Neutrophil (primary cell): ENCODE data around the gene HIVEP3.

ENCODE experiments used
- H3K27ac ChIP-seq: fragments of 200-600 bp; sonication (generic); 2 replicates; pipeline ENCODE4 v1.5.1; 2016; ENCODE audit warnings: mild to moderate bottlenecking, moderate library complexity
- H3K27me3 ChIP-seq: fragments of 200-600 bp; sonication (generic); 2 replicates; pipeline ENCODE4 v1.6.0; 2016; ENCODE audit warnings: mild to moderate bottlenecking
- H3K36me3 ChIP-seq: fragments of 200-600 bp; sonication (generic); 2 replicates; pipeline ENCODE4 v1.5.1; 2017
- H3K4me1 ChIP-seq, 2 experiments: fragments of 200-600 bp in 1 of 2; sonication (generic) in 1 of 2; 1 replicate in 1 of 2; 2 replicates in 1 of 2; pipeline versions ENCODE4 v1.5.1 to v1.6.1; 2013 to 2016; ENCODE audit warnings: low read depth in 1 of 2, low read length in 1 of 2, mild to moderate bottlenecking in 1 of 2, moderate library complexity in 1 of 2; ENCODE audit not compliant: control insufficient read depth in 1 of 2, insufficient read depth in 1 of 2
- H3K4me3 ChIP-seq, 2 experiments: fragments of 200-600 bp in 1 of 2; sonication (generic) in 1 of 2; 1 replicate in 1 of 2; 2 replicates in 1 of 2; pipeline ENCODE4 v1.5.1; 2013 to 2016; ENCODE audit warnings: low read depth in 1 of 2, low read length in 1 of 2, mild to moderate bottlenecking in 1 of 2, moderate library complexity in 1 of 2
- H3K9me3 ChIP-seq: fragments of 200-600 bp; sonication (generic); 2 replicates; pipeline ENCODE4 v1.5.1; 2016
- CTCF ChIP-seq: fragments of 200-600 bp; sonication (generic); IDR thresholded peaks from 2 replicates; pipeline ENCODE4 v1.5.1; 2016; ENCODE audit warnings: antibody characterized with exemption

HIVEP3 gene

GRCh38 chr1:41589395-41589794 lies 329.3 kb downstream of the HIVEP3 start:
- Histone ChIP-seq H3K36me3 (no peaks in the 10 kb centered on the region), H3K4me1 (no peaks in the 10 kb centered on the region), H3K27me3 (no peaks in the 10 kb centered on the region), H3K4me3 (no peak overlapping the region), H3K27ac (no peak overlapping the region), H3K9me3 (no peaks in the 10 kb centered on the region)
- no peak for TF ChIP-seq CTCF

GRCh38 chr1:41588334-41588875 lies 330.3 kb downstream of the HIVEP3 start:
- H3K9me3 ChIP-seq = no peaks in the 10 kb centered on the region
- H3K4me1 ChIP-seq = no peaks in the 10 kb centered on the region
- no peak overlapping the region for H3K4me3 ChIP-seq
- H3K36me3 ChIP-seq = no peaks in the 10 kb centered on the region
- no peak for TF ChIP-seq CTCF
- H3K27me3 ChIP-seq = no peaks in the 10 kb centered on the region
- no peak overlapping the region for H3K27ac ChIP-seq

GRCh38 chr1:41587791-41588190 lies 330.9 kb downstream of the HIVEP3 start:
- Histone ChIP-seq H3K27me3 (no peaks in the 10 kb centered on the region), H3K9me3 (no peaks in the 10 kb centered on the region), H3K4me1 (no peaks in the 10 kb centered on the region), H3K4me3 (no peak overlapping the region), H3K36me3 (no peaks in the 10 kb centered on the region), H3K27ac (no peak overlapping the region)
- TF ChIP-seq CTCF = no peak

GRCh38 chr1:41586230-41586629 lies 332.5 kb downstream of the HIVEP3 start:
- no peak overlapping the region for H3K4me3 ChIP-seq
- no peaks in the 10 kb centered on the region for H3K27me3 ChIP-seq
- no peaks in the 10 kb centered on the region for H3K9me3 ChIP-seq
- H3K36me3 ChIP-seq = no peaks in the 10 kb centered on the region
- no peak overlapping the region for H3K27ac ChIP-seq
- no peak for TF ChIP-seq CTCF
- H3K4me1 ChIP-seq = peaks cover 2 to 3% of the 10 kb centered on the region in 2 experiments

- Histone ChIP-seq H3K9me3 (no peaks in the 10 kb centered on the region), H3K36me3 (no peaks in the 10 kb centered on the region), H3K27ac (no peak overlapping the region), H3K27me3 (no peaks in the 10 kb centered on the region), H3K4me3 (no peak overlapping the region), H3K4me1 (peaks cover 8% of the 10 kb centered on the region in 2 experiments)
- no peak for TF ChIP-seq CTCF
Observed at GRCh38 chr1:41583658-41584547, 334.8 kb downstream of the HIVEP3 start.
